CD4-positive, alpha-beta T cell treated with Interferon alpha-2 for 1 hour (primary cell): ENCODE results near the gene NT5C3B.
"Not testable (repeated sequence)": the region's sequence is repeated elsewhere in the genome, so short reads cannot be mapped to it uniquely, and the experiment has no call there.

Experiments
- DNase-seq, 2 donors: peaks; one replicate each; pipeline ENCODE4 v3.0.0-alpha.2; 2020 to 2022

NT5C3B gene

GRCh38 chr17:41837761-41838538, 1.9 kb upstream of the NT5C3B start, which contains the start of gene KLHL10:
KLHL10 (plus strand) TSS chr17:41837825; CDS start chr17:41837933, 108 bp downstream.
- DNase-seq: no peak

- DNase-seq: no peak
Observed at GRCh38 chr17:41836550-41837196, 641 bp upstream of the NT5C3B start.

- DNase-seq: no peak
Observed at GRCh38 chr17:41835214-41835799, 725 bp downstream of the NT5C3B start.

GRCh38 chr17:41829961-41830360, 6.1 kb downstream of the NT5C3B start:
- not testable (repeated sequence) for DNase-seq

GRCh38 chr17:41825175-41825845, 10.7 kb downstream of the NT5C3B start:
- no peak for DNase-seq

GRCh38 chr17:41824086-41824485, 11.9 kb downstream of the NT5C3B start:
- DNase-seq: no peak

- DNase-seq: no peak
Observed at GRCh38 chr17:41823580-41823979, 12.5 kb downstream of the NT5C3B start.

- no peak for DNase-seq
Observed at GRCh38 chr17:41823141-41823524, 12.9 kb downstream of the NT5C3B start.

GRCh38 chr17:41822216-41823140, 13.6 kb downstream of the NT5C3B start:
- DNase-seq: no peak

- no peak for DNase-seq
Observed at GRCh38 chr17:41821776-41822175, 14.3 kb downstream of the NT5C3B start.

GRCh38 chr17:41818024-41818423, 18.0 kb downstream of the NT5C3B start:
- DNase-seq: no peak

- no peak for DNase-seq
Observed at GRCh38 chr17:41816637-41817320, 19.3 kb downstream of the NT5C3B start.

- DNase-seq: no peak
Observed at GRCh38 chr17:41814195-41814594, 21.8 kb downstream of the NT5C3B start.

- DNase-seq: no peak
Observed at GRCh38 chr17:41813699-41814124, 22.3 kb downstream of the NT5C3B start.

- DNase-seq: no peak
Observed at GRCh38 chr17:41813152-41813680, 22.8 kb downstream of the NT5C3B start.

- peak; percentile 25 to 53 for DNase-seq
Observed at GRCh38 chr17:41812381-41813151, 23.5 kb downstream of the NT5C3B start, which contains the start of gene FKBP10. FKBP10 (plus strand) TSS chr17:41813004; CDS start chr17:41813035, 31 bp downstream.

GRCh38 chr17:41811549-41812380, 24.3 kb downstream of the NT5C3B start, which contains the start of gene P3H4:
P3H4 (minus strand) TSS chr17:41811949; CDS start chr17:41811915, 34 bp downstream.
- peak; percentile 69 to 80 for DNase-seq

- no peak for DNase-seq
Observed at GRCh38 chr17:41810659-41811548, 25.1 kb downstream of the NT5C3B start.
